PFSK-1 (cell line): ENCODE data around the gene ABCC10.

Experiments
- POLR2AphosphoS5 ChIP-seq: IDR thresholded peaks from 2 replicates; pipeline ENCODE4 v1.6.1; 2012; ENCODE audit warnings: low read depth, mild to moderate bottlenecking, control low read depth, low read length, moderate library complexity
- TAF1 ChIP-seq: IDR thresholded peaks from 2 replicates; pipeline ENCODE4 v1.6.1; 2012; ENCODE audit warnings: low read length, control low read depth, borderline replicate concordance; ENCODE audit not compliant: insufficient read depth
- TF ChIP-seq, protein P1 (sequence below), 2 experiments: IDR thresholded peaks; 2 replicates each; pipeline versions ENCODE4 v1.6.1 to v1.8.0; 2011 to 2012; ENCODE audit warnings: low read depth in 2 of 2, low read length in 2 of 2, control low read depth in 1 of 2, inconsistent platforms in 1 of 2, mild to moderate bottlenecking in 1 of 2, moderate library complexity in 1 of 2; ENCODE audit not compliant: insufficient read depth in 1 of 2

DNA sequence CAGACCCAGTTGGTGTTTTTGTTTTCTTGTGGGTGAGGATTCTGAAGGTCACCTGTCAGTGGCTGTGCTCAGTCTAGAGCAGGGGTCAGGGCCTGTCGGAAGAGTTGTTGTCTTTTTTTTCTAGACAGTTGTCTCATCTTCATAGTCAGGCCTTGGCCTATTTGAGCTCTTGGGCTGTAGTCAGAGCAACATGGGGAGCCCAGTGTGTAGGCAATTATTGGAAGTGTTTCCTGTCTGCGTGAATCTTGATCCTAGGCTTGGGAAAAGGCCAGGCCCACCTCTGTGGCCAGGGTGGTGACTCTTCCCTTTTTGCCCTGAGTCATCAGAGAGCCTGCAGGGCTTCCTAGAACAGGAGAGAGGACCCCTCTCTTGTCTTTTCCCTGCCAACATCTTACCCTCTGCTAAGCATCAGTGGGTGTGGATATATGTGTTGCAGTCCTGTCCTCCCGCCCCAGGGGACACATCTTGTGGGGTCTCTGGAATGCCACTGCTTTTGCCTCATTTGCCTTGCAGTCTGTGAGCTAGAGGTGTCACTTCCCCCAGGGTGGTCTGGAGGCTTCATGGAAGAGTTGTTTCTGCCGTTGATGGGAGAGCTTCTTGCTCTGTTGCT is 61.4 kb downstream of the ABCC10 start:
- TF ChIP-seq POLR2AphosphoS5 (no peak), TAF1 (no peak)
- TF ChIP-seq, protein P1, sequence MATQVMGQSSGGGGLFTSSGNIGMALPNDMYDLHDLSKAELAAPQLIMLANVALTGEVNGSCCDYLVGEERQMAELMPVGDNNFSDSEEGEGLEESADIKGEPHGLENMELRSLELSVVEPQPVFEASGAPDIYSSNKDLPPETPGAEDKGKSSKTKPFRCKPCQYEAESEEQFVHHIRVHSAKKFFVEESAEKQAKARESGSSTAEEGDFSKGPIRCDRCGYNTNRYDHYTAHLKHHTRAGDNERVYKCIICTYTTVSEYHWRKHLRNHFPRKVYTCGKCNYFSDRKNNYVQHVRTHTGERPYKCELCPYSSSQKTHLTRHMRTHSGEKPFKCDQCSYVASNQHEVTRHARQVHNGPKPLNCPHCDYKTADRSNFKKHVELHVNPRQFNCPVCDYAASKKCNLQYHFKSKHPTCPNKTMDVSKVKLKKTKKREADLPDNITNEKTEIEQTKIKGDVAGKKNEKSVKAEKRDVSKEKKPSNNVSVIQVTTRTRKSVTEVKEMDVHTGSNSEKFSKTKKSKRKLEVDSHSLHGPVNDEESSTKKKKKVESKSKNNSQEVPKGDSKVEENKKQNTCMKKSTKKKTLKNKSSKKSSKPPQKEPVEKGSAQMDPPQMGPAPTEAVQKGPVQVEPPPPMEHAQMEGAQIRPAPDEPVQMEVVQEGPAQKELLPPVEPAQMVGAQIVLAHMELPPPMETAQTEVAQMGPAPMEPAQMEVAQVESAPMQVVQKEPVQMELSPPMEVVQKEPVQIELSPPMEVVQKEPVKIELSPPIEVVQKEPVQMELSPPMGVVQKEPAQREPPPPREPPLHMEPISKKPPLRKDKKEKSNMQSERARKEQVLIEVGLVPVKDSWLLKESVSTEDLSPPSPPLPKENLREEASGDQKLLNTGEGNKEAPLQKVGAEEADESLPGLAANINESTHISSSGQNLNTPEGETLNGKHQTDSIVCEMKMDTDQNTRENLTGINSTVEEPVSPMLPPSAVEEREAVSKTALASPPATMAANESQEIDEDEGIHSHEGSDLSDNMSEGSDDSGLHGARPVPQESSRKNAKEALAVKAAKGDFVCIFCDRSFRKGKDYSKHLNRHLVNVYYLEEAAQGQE (IDR thresholded peaks at IDR 0.05; ENCODE audit: insufficient read depth in 1 of 2, low read depth in 2 of 2, low read length in 2 of 2) = no peak
